Activated CD4-positive, alpha-beta T cell treated with anti-CD3 and anti-CD28 coated beads, Interleukin-2, amount 50 U/mL, for 4 hours (primary cell): ENCODE measurements around the gene RARS2.
A peak's percentile ranks its signal among the peaks of the same experiment; 100 is the strongest.
"Not testable (repeated sequence)": the region's sequence is repeated elsewhere in the genome, so short reads cannot be mapped to it uniquely, and the experiment has no call there.

Experiments
- DNase-seq, 2 experiments: peaks; one replicate each; pipeline ENCODE4 v3.0.0-alpha.2; 2020

RARS2 gene, protein sequence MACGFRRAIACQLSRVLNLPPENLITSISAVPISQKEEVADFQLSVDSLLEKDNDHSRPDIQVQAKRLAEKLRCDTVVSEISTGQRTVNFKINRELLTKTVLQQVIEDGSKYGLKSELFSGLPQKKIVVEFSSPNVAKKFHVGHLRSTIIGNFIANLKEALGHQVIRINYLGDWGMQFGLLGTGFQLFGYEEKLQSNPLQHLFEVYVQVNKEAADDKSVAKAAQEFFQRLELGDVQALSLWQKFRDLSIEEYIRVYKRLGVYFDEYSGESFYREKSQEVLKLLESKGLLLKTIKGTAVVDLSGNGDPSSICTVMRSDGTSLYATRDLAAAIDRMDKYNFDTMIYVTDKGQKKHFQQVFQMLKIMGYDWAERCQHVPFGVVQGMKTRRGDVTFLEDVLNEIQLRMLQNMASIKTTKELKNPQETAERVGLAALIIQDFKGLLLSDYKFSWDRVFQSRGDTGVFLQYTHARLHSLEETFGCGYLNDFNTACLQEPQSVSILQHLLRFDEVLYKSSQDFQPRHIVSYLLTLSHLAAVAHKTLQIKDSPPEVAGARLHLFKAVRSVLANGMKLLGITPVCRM

GRCh38 chr6:87589693-87590416, at the start of gene RARS2, which contains the start of gene ORC3:
RARS2 (minus strand) TSS chr6:87589987; CDS start chr6:87589957, 30 bp downstream.
ORC3 (plus strand) TSS chr6:87590135; CDS start chr6:87590169, 34 bp downstream.
- peak; percentile 90 for DNase-seq

GRCh38 chr6:87639373-87639772, 49.6 kb upstream of the RARS2 start:
- no peak for DNase-seq

DNA sequence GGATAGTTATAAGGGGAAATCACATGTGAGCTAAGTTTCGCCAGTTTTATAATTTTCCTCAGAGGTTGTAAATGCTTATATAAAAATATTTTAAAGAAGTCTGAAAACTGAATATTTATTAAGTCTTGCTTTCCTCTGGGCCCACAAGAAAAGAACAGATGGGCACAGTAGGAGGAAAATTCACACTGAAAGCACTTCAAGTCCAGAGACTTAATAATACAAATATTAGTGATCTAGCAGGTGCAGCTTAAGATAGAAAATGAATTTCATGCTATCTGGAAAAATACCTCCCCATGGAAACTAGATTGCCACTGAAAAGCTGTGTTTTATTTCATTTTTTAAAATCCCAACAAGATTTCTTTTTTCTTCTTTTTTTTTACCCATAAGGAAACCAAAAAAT, 47.3 kb upstream of the RARS2 start:
- no peak for DNase-seq

DNA sequence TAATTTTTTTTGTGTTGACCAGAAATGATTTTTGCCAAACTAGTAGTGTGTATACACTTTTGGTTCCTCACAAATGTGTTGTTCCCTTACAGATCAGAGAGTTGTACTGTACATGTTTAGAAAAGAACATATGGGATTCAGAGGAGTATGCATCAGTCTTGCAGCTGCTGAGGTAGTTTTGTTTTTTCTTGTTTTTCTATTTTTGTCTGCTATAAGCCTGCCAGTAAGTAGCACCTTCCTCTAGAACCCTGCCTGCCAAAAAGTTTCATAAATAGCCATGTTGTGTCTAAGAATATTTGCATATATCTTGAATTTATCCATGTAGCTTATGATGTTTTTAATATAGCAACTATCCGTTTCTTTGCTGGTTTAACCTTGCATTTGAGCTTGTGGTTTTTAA, 46.5 kb upstream of the RARS2 start:
- DNase-seq = no peak

DNA sequence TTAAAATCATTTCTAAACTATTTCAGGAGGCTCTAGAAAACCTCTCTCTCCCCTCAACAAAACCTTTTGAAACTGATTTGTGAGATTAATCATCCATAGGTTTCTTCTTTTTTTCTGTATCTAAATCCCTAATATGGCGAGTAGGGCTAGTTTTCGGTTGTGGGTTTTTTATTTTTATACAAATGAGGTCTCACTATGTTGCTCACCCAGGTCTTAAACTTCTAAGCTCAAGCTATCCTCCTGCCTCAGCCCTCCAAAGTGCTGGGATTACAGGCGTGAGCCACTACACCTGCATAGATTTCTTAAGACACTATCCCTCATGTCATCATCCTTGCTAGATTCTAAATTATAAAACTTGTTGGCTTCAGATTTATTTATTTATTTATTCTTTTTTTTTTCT, 44.1 kb upstream of the RARS2 start:
- no peak for DNase-seq

DNA sequence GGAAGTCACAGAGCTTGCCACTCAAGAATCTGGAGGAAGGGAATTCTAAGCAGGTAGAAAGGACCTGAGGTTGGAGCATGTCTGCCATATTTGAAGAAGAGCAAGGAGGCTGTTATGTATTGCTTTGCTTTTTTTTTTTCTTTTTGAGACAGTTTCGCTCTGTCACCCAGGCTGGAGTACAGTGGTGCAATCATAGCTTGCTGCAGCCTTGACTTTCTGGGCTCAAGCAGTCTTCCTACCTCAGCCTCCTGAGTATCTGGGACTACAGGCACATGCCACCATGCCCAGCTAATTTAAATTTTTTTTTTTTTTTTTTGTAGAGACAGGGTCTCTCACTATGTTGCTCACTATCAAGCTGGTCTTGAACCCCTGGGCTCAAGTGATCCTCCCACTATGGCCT, 41.0 kb upstream of the RARS2 start:
- DNase-seq = no peak

- DNase-seq = no peak
These were observed 39.1 kb upstream of the RARS2 start for GRCh38 chr6:87628881-87629280.

DNA sequence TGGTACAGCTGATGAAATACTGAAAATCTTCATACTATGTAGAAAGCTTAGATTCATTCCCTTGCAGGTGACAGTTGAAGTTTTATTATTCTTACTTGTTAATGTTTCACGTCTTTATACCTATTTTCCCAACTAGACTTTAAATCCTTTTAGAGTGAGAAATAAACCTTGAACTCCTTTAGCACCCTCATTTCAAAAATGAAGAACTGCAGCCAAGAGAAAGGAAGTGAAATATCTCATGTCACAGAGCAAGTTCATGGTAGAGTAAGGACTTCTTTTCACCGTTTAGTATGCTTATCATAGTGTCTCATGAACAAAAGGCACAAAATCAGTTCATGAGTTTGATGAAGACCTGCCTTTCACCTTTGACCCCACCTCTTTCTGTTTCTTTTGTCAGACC, 38.6 kb upstream of the RARS2 start:
- DNase-seq = no peak

- DNase-seq = no peak
These were observed 33.5 kb upstream of the RARS2 start for GRCh38 chr6:87623248-87623647.

GRCh38 chr6:87618531-87618930, 28.7 kb upstream of the RARS2 start:
- no peak for DNase-seq

GRCh38 chr6:87617405-87617804, 27.6 kb upstream of the RARS2 start:
- DNase-seq = no peak

DNA sequence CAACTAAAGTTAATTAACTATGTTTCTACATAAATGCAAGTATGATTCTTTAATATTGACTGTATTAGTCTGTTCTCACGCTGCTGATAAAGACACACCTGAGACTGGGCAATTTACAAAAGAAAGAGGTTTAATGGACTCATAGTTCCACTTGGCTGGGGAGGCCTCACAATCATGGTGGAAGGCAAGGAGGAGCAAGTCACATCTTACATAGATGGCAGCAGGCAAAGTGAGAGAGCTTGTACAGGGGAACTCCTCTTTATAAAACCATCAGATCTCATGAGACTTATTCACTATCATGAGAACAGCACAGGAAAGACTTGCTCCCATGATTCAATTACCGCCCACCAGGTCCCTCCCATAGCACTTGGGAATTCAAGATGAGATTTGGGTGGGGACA, 23.2 kb upstream of the RARS2 start:
- DNase-seq = not testable (repeated sequence)

GRCh38 chr6:87608802-87609201, 19.0 kb upstream of the RARS2 start:
- no peak for DNase-seq

DNA sequence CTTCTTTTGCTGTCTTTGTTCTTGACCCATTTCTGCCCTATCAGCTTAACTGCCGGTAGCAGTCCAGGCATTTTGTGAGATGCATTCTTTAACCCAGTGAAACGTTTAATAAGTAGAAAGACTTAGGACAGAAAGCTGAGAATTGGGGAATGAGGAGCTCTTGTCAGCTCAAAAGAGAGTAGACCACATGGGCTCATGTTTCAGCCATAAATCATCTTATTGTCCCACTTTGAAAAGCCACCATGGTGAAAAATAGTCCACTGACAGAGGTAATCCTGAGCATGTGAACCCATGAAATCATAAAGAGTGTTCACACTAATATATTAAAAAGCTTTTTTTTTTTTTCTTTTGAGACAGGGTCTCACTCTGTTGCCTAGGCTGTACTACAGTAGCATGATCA, 16.4 kb upstream of the RARS2 start:
- no peak for DNase-seq

DNA sequence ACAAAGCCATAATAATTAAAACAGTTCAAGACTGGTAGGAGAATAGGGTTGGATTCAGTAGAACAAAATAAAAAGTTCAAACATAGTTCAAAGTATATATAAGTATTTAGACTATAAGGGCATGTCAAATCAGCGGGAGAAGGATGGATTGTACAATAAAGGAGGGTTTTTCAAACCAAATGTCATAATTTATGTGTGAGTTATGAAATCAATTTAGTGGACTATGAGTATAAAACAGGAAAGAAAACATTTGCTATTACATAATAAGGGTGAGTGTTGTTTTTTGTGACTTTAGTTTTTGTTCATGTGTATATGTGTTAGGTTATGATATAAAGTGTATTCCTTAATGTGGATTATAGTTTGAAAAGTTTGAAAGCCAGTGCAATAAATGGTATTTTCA, 10.8 kb upstream of the RARS2 start:
- DNase-seq = no peak

DNA sequence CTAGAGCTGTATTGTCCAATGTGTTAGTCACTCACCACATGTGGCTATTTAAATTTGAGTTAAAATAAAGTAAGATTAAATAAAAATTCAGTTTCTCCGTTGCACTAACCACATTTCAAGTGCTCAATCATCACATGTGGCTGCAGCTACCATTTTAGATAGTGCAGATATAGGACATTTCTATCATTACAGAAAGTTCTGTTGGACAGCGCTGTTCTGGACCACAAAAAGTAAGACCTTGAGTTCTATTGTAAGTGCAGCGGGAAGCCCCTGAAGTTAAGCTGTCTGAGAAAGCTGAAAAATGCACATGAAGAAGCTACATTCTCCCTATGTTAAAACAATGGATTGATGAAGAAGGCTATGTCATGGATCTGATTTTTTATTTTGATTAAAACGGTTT, 1.2 kb upstream of the RARS2 start:
- DNase-seq = no peak

DNA sequence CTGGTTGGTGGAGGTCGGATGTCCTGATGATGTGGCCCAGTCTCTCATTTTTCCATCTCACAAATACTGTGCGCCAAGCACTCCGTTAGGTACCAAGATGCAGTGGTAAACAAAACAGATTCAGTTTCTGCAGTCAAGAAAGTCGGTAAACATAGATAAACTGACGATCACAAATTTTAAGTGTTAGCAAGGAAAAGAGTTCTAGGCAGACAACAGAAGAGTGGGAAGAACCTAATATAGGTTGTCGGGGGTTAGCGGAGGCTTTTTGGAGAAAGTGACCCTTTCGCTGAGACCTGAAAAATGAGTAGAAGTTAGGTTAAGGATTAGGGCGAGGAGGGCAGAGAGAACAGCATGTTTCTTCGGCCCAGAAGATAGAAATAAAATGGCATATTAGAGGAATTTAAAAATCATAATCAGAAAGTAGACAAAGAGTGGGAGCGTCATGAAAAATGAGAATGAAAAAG, 662 bp upstream of the RARS2 start:
- DNase-seq = no peak

- no peak for DNase-seq
These were observed 905 bp downstream of the RARS2 start for GRCh38 chr6:87588756-87589407.

DNA sequence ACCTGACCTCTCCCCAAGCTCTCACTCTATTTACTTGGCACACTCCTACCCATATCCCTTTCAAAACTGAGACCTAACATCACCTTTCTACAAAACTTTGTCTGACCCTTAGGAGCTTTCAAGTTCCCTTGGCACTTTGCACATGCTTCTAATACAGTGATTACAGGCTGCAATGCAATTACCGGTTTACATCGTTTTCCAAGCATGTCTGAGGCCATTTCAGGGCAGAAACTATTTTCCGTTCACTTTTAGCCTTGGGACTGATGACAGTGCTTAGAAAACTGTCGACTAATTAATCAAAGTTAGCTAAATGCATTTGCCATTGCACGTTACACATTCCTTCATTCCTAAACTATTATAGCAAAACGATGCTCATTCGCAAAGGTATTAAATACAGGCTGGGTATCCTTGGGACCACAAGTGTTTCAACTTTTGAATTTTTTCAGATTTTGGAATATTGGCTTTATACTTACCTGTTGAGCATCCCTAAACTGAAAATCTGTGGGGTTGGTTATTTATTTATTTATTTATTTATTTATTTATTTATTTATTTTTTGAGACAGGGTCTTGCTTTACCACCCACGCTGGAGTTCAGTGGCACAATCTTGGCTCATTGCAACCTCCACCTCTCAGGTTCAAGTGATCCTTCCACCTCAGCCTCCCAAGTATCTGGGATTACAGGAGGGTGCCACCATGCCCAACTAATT, 3.3 kb downstream of the RARS2 start:
- no peak for DNase-seq

DNA sequence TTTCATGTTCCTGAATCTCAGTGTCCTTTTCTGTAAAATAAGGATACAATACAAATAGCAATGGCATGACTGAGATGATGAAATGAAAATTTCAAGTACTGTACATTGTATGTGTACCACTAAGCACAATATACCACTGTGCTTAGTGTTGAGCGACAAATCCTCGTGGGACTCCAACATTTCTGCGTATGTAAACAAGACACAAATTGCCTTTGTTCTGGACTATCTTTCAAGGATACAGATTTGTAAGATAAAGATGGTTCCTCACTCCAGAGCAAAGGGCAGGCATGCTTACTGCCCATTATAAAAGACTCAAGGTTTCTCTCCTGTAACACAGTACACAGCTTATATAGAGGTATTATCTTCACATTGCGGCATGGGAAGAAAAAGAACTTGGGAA, 6.0 kb downstream of the RARS2 start:
- no peak for DNase-seq

- DNase-seq = no peak
These were observed 14.4 kb downstream of the RARS2 start for GRCh38 chr6:87575423-87575822.

DNA sequence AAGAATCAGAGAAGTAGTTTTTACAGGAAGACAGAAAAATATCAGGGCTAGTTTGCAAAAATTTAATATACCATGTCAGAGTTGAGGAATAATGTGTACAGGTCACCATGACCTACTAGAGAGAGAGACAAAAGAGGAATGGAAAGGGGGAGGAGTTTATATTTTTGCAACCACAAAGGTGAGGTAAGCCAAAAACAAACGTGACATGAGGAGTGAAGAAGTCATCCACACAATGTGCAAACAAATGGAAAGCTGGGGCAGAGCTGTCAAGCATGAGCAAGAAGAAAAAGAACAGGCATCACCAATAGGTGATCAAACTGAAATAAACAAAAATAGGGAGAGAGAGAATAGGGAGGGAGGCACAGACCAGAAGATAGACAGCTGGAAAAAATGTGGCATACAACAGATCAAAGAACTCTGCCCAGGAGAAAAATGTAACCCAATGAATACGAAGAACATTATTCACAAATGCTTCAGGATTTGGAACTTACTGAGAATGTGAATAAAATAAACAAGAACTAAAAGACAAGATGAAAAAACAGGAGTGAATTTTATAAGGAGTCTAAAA, 15.5 kb downstream of the RARS2 start:
- DNase-seq = no peak
